HepG2 (cell line): ENCODE data around the gene TBC1D30. TPM values are rescaled to one million over a fixed set of nuclear protein-coding genes. Genes with fewer than 3 reads are reported as not detected.
"Not testable (repeated sequence)": the region's sequence is repeated elsewhere in the genome, so short reads cannot be mapped to it uniquely, and the experiment has no call there.

Experiments
- ATAC-seq: fragments of 200-7000 bp; cut with Tn5 transposase; 3 replicates; pipeline ENCODE4 v1.9.1; 2020; ENCODE audit warnings: mild to moderate bottlenecking, moderate library complexity
- BruUV-seq: library from RNA; stranded (reverse); fragments of 400-500 nt; replicated peaks from 2 replicates; lab custom pipeline; 2021; lab: Mats Ljungman, UMichigan
- CTCF ChIA-PET: fragments of 300-600 bp; formaldehyde crosslinking; extraction: SDS; loops from one replicate; lab custom pipeline; 2021; ENCODE audit warnings: low total read pairs, inconsistent platforms, low intra/inter-chr PET ratio; lab: Yijun Ruan, JAX
- POLR2A ChIA-PET: fragments of 350-600 bp; sonication (Branson Sonifier 250); formaldehyde crosslinking; loops from one replicate; lab custom pipeline; 2020; ENCODE audit warnings: antibody characterized with exemption, inconsistent platforms; lab: Yijun Ruan, JAX
- DNase-seq: peaks from one replicate; pipeline ENCODE4 v3.0.0-alpha.2; 2015; ENCODE audit warnings: low spot score
- FAIRE-seq: peaks from 3 replicates; lab custom pipeline; 2011; peaks lifted over from hg19 to GRCh38; lab: Jason Lieb, UNC
- H2AFZ ChIP-seq: one replicate; pipeline ENCODE4 v1.6.1; 2011; ENCODE audit warnings: low read length, inconsistent platforms
- H3K27ac ChIP-seq: fragments of 300-600 bp; 3 replicates; pipeline ENCODE4 v1.8.0; 2011; ENCODE audit warnings: mixed run types, mild to moderate bottlenecking, mixed read lengths, low read length, inconsistent platforms; ENCODE audit not compliant: insufficient read depth; ENCODE audit errors: extremely low read length
- H3K27me3 ChIP-seq, 2 experiments: fragments of 200-600 bp in 1 of 2; 2 replicates in 1 of 2; 3 replicates in 1 of 2; pipeline versions ENCODE4 v1.6.0 to v1.8.0; 2011; ENCODE audit warnings: low read length in 2 of 2, mild to moderate bottlenecking in 2 of 2, moderate library complexity in 2 of 2, inconsistent platforms in 1 of 2; ENCODE audit not compliant: insufficient read depth in 2 of 2, control insufficient read depth in 1 of 2
- H3K36me3 ChIP-seq, 2 experiments: fragments of 200-600 bp in 1 of 2; replicated peaks in 1 of 2; 2 replicates in 1 of 2; 3 replicates in 1 of 2; pipeline versions ENCODE4 v1.5.1 to v1.8.0; 2011; ENCODE audit warnings: low read length in 2 of 2, inconsistent platforms in 1 of 2; ENCODE audit not compliant: insufficient read depth in 2 of 2, control insufficient read depth in 1 of 2
- H3K4me1 ChIP-seq: 2 replicates; pipeline ENCODE4 v1.5.1; 2012; ENCODE audit warnings: low read length, inconsistent platforms; ENCODE audit not compliant: insufficient read depth
- H3K4me2 ChIP-seq: 2 replicates; pipeline ENCODE4 v1.6.0; 2011; ENCODE audit warnings: low read depth, low read length, inconsistent platforms
- H3K4me3 ChIP-seq, 3 experiments: fragments of 200-600 bp in 1 of 3; sonication (generic), shearing (Covaris generic) in 1 of 3; replicated peaks in 1 of 3; 2 replicates each; pipeline ENCODE4 v1.5.1; 2011 to 2016; ENCODE audit warnings: low read length in 3 of 3, inconsistent platforms in 2 of 3, low read depth in 2 of 3, mild to moderate bottlenecking in 2 of 3, control low read depth in 1 of 3, mixed read lengths in 1 of 3; ENCODE audit not compliant: insufficient read depth in 1 of 3
- H3K79me2 ChIP-seq: one replicate; pipeline ENCODE4 v1.6.1; 2011; ENCODE audit warnings: low read length, inconsistent platforms; ENCODE audit not compliant: insufficient read depth
- H3K9ac ChIP-seq: 2 replicates; pipeline ENCODE4 v1.6.0; 2011; ENCODE audit warnings: mild to moderate bottlenecking, low read depth, low read length, inconsistent platforms; ENCODE audit not compliant: insufficient read depth
- H3K9me3 ChIP-seq: 2 replicates; pipeline ENCODE4 v1.5.1; 2012; ENCODE audit warnings: mild to moderate bottlenecking, low read length
- H4K20me1 ChIP-seq: 2 replicates; pipeline ENCODE4 v1.6.0; 2011; ENCODE audit warnings: inconsistent platforms, mild to moderate bottlenecking, low read length, moderate library complexity; ENCODE audit not compliant: insufficient read depth
- CTCF ChIP-seq: sonication (generic); formaldehyde crosslinking; IDR thresholded peaks from 2 replicates; pipeline ENCODE4 v1.5.0; 2020; ENCODE audit warnings: mild to moderate bottlenecking, missing genetic modification reagents, moderate library complexity
- GATAD2A ChIP-seq: IDR thresholded peaks from 2 replicates; pipeline ENCODE4 v1.6.1; 2016
- PITX1 ChIP-seq: sonication (generic); formaldehyde crosslinking; IDR thresholded peaks from 2 replicates; pipeline ENCODE4 v1.5.1; 2020; ENCODE audit warnings: mild to moderate bottlenecking, missing genetic modification reagents
- RAD21 ChIP-seq: fragments of 450-650 bp; formaldehyde crosslinking; IDR thresholded peaks from 2 replicates; pipeline ENCODE4 v1.5.0; 2020; ENCODE audit warnings: mild to moderate bottlenecking
- RXRA ChIP-seq: sonication (generic); formaldehyde crosslinking; IDR thresholded peaks from 2 replicates; pipeline ENCODE4 v1.5.1; 2020; ENCODE audit warnings: missing genetic modification reagents
- SMC3 ChIP-seq: IDR thresholded peaks from 2 replicates; pipeline ENCODE4 v1.6.1; 2011; ENCODE audit warnings: low read length, improper control_type of control experiment
- STAG1 ChIP-seq: sonication (generic); formaldehyde crosslinking; IDR thresholded peaks from 2 replicates; pipeline ENCODE4 v1.4.0; 2020; ENCODE audit warnings: missing genetic modification reagents
- ZNF441 ChIP-seq: sonication (generic); formaldehyde crosslinking; IDR thresholded peaks from 2 replicates; pipeline ENCODE4 v1.7.0; 2021; ENCODE audit warnings: missing genetic modification reagents, borderline replicate concordance
- ZNF652 ChIP-seq: IDR thresholded peaks from 2 replicates; pipeline ENCODE4 v1.6.1; 2016; ENCODE audit warnings: low read depth, borderline replicate concordance
- WGBS: methylation state at CpG from one replicate; pipeline ENCODE4 v1.1.6; 2017; ENCODE audit warnings: low lambda C conversion rate; 5-methylcytosine and 5-hydroxymethylcytosine counted together
- in situ Hi-C: cut with HindIII; loops from 2 replicates; pipeline ENCODE4 v1.10.0; 2017; ENCODE audit warnings: low pct_unique_long_range_greater_than_20kb; ENCODE audit not compliant: extremely low pct_ligation_motif_present
- intact Hi-C: fragments of 100-400 bp; cut with micrococcal nuclease; formaldehyde crosslinking; loops from one replicate; pipeline ENCODE4 v1.10.0; 2022; ENCODE audit not compliant: unreplicated experiment
- polyA plus RNA-seq, 8 experiments: library from polyadenylated mRNA; depleted of rRNA in 3 of 8; stranded (reverse) in 7 of 8; unstranded in 1 of 8; fragments of >200 nt; fragmentation: Illumina TruSeq in 4 of 8; extraction: Trizol in 4 of 8; gene quantifications; 2 replicates each; pipeline versions ENCODE4 v1.2.1 to v1.2.3, GENCODE V29; 2011 to 2016; ENCODE audit warnings: low read depth in 4 of 8, missing spikeins in 1 of 8, mixed read lengths in 1 of 8; ENCODE audit not compliant: insufficient read depth in 1 of 8
- total RNA-seq, 5 experiments: library from RNA; depleted of rRNA; stranded (reverse); fragments of >200 nt; fragmentation: Illumina TruSeq; extraction: Trizol; gene quantifications; 2 replicates each; pipeline ENCODE4 v1.2.3, GENCODE V29; 2016; ENCODE audit warnings: low read depth in 1 of 5

TBC1D30 gene
- total and polyA plus RNA-seq, 2 of the 13 experiments (the other 11 are each of a cell fraction or from before 2014, with no cell fraction given), result 0.42 to 0.67 TPM

- ATAC-seq, result peak; percentile 74
- in situ Hi-C loops, result loop anchor here (5.0 kb wide), 1 partner anchor 321 kb away; the partner anchor contains the start of gene WIF1
- POLR2A ChIA-PET, result no interaction called here
Measured at GRCh38 chr12:64801381-64801780, 23.1 kb upstream of the TBC1D30 start.

GRCh38 chr12:64802180-64802775 is 22.2 kb upstream of the TBC1D30 start:
- H3K4me3 ChIP-seq, H4K20me1 ChIP-seq, H3K79me2 ChIP-seq, H3K4me1 ChIP-seq, DNase-seq, H3K27me3 ChIP-seq, BruUV-seq, H3K4me2 ChIP-seq, H3K36me3 ChIP-seq, H3K9ac ChIP-seq, POLR2A ChIA-PET, H3K27ac ChIP-seq, H3K9me3 ChIP-seq, H2AFZ ChIP-seq: not testable (repeated sequence)
- FAIRE-seq (peak; percentile 26), ATAC-seq (peak; percentile 88)
- WGBS, result 33% methylated on average over 8 of the region's 8 CpGs
- TF ChIP-seq GATAD2A (CRISPR knock-in tag) (0 out of 2 replicates have a peak, but pooled peaks have one; percentile 19), RAD21 (CRISPR knock-in tag) (peak; percentile 47), STAG1 (CRISPR knock-in tag) (peak; percentile 56), CTCF (CRISPR knock-in tag) (peak; percentile 79), ZNF441 (CRISPR knock-in tag) (0 out of 2 replicates have a peak, but pooled peaks have one; percentile 29), SMC3 (peak; percentile 34; the same call in 1 of the 2 replicates)
- intact Hi-C loops (loop anchor here (1.0 kb wide), 1 partner anchor 321 kb away; no protein-coding TSS in a partner anchor), in situ Hi-C loops (loop anchor here (5.0 kb wide), 1 partner anchor 320 kb away; the partner anchor contains the start of gene WIF1)
- CTCF ChIA-PET, result interaction anchor here (0.6 to 1.1 kb wide), 2 partner anchors 305 to 321 kb away, joined by 4 to 8 read pairs; no protein-coding TSS in a partner anchor

More at GRCh38 chr12:64801381-64801780, 23.1 kb upstream of the TBC1D30 start:
- H2AFZ ChIP-seq, result no peak overlapping the region
- FAIRE-seq (no peak), DNase-seq (no peak)
- no peaks in the 10 kb centered on the region for H3K79me2 ChIP-seq
- TF ChIP-seq SMC3, result 0 out of 2 replicates have a peak, but pooled peaks have one; percentile 12
- peak; percentile 66 for TF ChIP-seq ZNF652 (CRISPR knock-in tag)
- no peak for TF ChIP-seq RXRA (CRISPR knock-in tag)
- no peak for TF ChIP-seq PITX1 (CRISPR knock-in tag)
- no peak overlapping the region for H3K27ac ChIP-seq
- no peak overlapping the region for H3K4me2 ChIP-seq
- H3K4me3 ChIP-seq, result no peak overlapping the region
- no TSS peak for BruUV-seq
- no peaks in the 10 kb centered on the region for H3K36me3 ChIP-seq
- CTCF ChIA-PET, result no interaction called here
- H3K9ac ChIP-seq, result no peak overlapping the region
- WGBS, result 64% methylated on average over 2 of the region's 2 CpGs
- H3K4me1 ChIP-seq, result peaks cover 14% of the 10 kb centered on the region
- H3K9me3 ChIP-seq, result no peaks in the 10 kb centered on the region
- no peaks in the 10 kb centered on the region for H4K20me1 ChIP-seq
- H3K27me3 ChIP-seq, result no peaks in the 10 kb centered on the region
- intact Hi-C loops, result no loop called here
